ENCODE measurements around the gene AGMO.

DNA sequence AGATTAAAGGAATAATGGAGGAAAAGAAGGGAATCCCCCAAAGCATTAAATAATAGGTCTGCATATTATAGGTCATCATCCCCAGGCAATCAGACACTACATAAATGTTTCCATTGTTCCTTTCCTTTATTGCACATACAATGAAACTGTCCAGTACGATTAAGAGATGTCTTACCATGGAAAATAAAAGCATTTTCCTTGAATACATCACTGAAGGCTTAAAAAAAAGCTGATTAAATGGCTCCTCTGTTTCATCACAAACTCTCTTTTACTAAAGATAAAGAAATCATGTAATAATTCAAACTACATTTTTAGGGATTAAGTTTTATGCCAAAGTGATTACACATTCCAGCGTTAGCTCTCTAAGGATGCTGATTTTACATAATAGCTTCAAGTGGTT, 316.0 kb downstream of the AGMO start:
- TF ChIP-seq, protein P1, sequence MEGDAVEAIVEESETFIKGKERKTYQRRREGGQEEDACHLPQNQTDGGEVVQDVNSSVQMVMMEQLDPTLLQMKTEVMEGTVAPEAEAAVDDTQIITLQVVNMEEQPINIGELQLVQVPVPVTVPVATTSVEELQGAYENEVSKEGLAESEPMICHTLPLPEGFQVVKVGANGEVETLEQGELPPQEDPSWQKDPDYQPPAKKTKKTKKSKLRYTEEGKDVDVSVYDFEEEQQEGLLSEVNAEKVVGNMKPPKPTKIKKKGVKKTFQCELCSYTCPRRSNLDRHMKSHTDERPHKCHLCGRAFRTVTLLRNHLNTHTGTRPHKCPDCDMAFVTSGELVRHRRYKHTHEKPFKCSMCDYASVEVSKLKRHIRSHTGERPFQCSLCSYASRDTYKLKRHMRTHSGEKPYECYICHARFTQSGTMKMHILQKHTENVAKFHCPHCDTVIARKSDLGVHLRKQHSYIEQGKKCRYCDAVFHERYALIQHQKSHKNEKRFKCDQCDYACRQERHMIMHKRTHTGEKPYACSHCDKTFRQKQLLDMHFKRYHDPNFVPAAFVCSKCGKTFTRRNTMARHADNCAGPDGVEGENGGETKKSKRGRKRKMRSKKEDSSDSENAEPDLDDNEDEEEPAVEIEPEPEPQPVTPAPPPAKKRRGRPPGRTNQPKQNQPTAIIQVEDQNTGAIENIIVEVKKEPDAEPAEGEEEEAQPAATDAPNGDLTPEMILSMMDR (IDR thresholded peaks at IDR 0.05) = no peak
- no peak for TF ChIP-seq POLR2A (IDR thresholded peaks at IDR 0.05)

Data from prostate gland (tissue), 2 donors.